Measurements from ENCODE around the gene RFNG. TPM values are rescaled to one million over a fixed set of nuclear protein-coding genes. Genes with fewer than 3 reads are reported as not detected.

The RFNG gene
- total and polyA plus RNA-seq, 2 of the 13 experiments (the other 11 are each of a cell fraction or from before 2014, with no cell fraction given) = 61.4 to 64.0 TPM

GRCh38 chr17:82007495-82008257 lies 43.9 kb downstream of the RFNG start (continued):
- TF ChIP-seq, protein P1, sequence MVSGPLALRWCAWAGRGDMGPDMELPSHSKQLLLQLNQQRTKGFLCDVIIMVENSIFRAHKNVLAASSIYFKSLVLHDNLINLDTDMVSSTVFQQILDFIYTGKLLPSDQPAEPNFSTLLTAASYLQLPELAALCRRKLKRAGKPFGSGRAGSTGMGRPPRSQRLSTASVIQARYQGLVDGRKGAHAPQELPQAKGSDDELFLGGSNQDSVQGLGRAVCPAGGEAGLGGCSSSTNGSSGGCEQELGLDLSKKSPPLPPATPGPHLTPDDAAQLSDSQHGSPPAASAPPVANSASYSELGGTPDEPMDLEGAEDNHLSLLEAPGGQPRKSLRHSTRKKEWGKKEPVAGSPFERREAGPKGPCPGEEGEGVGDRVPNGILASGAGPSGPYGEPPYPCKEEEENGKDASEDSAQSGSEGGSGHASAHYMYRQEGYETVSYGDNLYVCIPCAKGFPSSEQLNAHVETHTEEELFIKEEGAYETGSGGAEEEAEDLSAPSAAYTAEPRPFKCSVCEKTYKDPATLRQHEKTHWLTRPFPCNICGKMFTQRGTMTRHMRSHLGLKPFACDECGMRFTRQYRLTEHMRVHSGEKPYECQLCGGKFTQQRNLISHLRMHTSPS (CRISPR knock-in tag; IDR thresholded peaks at IDR 0.05; ENCODE audit: low read depth) = no peak
- TF ChIP-seq TAF15 (IDR thresholded peaks at IDR 0.05; ENCODE audit: low read depth, low read length, poor library complexity, severe bottlenecking) = peak; percentile 17
- TF ChIP-seq, protein P2, sequence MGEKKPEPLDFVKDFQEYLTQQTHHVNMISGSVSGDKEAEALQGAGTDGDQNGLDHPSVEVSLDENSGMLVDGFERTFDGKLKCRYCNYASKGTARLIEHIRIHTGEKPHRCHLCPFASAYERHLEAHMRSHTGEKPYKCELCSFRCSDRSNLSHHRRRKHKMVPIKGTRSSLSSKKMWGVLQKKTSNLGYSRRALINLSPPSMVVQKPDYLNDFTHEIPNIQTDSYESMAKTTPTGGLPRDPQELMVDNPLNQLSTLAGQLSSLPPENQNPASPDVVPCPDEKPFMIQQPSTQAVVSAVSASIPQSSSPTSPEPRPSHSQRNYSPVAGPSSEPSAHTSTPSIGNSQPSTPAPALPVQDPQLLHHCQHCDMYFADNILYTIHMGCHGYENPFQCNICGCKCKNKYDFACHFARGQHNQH (CRISPR knock-in tag; IDR thresholded peaks at IDR 0.05) = no peak
- no peak for TF ChIP-seq MTF2 (CRISPR knock-in tag; IDR thresholded peaks at IDR 0.05; ENCODE audit: borderline replicate concordance)
- TF ChIP-seq HOXA7 (CRISPR knock-in tag; IDR thresholded peaks at IDR 0.05) = no peak
- TF ChIP-seq ZNF326 (CRISPR knock-in tag; IDR thresholded peaks at IDR 0.05; ENCODE audit: borderline replicate concordance) = peak; percentile 90
- no peak for TF ChIP-seq MXI1 (IDR thresholded peaks at IDR 0.05; ENCODE audit: borderline replicate concordance, low read depth, low read length)
- no peak for TF ChIP-seq ATF7-NPFF (CRISPR knock-in tag; IDR thresholded peaks at IDR 0.05; ENCODE audit: low read depth)
- no peak for TF ChIP-seq ZNF382 (CRISPR knock-in tag; IDR thresholded peaks at IDR 0.05; ENCODE audit: borderline replicate concordance)
- TF ChIP-seq, protein P3, sequence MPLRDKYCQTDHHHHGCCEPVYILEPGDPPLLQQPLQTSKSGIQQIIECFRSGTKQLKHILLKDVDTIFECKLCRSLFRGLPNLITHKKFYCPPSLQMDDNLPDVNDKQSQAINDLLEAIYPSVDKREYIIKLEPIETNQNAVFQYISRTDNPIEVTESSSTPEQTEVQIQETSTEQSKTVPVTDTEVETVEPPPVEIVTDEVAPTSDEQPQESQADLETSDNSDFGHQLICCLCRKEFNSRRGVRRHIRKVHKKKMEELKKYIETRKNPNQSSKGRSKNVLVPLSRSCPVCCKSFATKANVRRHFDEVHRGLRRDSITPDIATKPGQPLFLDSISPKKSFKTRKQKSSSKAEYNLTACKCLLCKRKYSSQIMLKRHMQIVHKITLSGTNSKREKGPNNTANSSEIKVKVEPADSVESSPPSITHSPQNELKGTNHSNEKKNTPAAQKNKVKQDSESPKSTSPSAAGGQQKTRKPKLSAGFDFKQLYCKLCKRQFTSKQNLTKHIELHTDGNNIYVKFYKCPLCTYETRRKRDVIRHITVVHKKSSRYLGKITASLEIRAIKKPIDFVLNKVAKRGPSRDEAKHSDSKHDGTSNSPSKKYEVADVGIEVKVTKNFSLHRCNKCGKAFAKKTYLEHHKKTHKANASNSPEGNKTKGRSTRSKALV (CRISPR knock-in tag; IDR thresholded peaks at IDR 0.05) = no peak
- TF ChIP-seq MLXIP (CRISPR knock-in tag; IDR thresholded peaks at IDR 0.05; ENCODE audit: borderline replicate concordance) = no peak
- TF ChIP-seq, protein P4, sequence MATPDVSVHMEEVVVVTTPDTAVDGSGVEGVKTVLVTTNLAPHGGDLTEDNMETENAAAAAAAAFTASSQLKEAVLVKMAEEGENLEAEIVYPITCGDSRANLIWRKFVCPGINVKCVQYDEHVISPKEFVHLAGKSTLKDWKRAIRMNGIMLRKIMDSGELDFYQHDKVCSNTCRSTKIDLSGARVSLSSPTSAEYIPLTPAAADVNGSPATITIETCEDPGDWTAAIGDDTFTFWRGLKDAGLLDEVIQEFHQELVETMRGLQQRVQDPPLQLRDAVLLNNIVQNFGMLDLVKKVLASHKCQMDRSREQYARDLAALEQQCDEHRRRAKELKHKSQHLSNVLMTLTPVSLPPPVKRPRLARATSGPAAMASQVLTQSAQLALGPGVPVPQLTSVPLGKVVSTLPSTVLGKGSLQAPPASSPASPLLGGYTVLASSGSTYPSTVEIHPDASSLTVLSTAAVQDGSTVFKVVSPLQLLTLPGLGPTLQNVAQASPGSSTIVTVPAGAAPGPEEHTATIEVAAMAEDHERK (CRISPR knock-in tag; IDR thresholded peaks at IDR 0.05; ENCODE audit: low read depth) = no peak
- no peak for TF ChIP-seq SAP130 (CRISPR knock-in tag; IDR thresholded peaks at IDR 0.05; ENCODE audit: low read depth)
- TF ChIP-seq AGO1 (IDR thresholded peaks at IDR 0.05; ENCODE audit: low read depth, low read length, poor library complexity, severe bottlenecking) = no peak
- TF ChIP-seq HMG20A (CRISPR knock-in tag; IDR thresholded peaks at IDR 0.05; ENCODE audit: borderline replicate concordance) = no peak
- TF ChIP-seq SMAD9 (CRISPR knock-in tag; IDR thresholded peaks at IDR 0.05) = no peak
- 0 out of 2 replicates have a peak, but pooled peaks have one; percentile 18 for TF ChIP-seq KDM2A (CRISPR knock-in tag; IDR thresholded peaks at IDR 0.05; ENCODE audit: borderline replicate concordance, low read depth)
- no peak for TF ChIP-seq KAT2B (IDR thresholded peaks at IDR 0.05; ENCODE audit: borderline replicate concordance, low read depth, low read length)
- TF ChIP-seq, protein P5, sequence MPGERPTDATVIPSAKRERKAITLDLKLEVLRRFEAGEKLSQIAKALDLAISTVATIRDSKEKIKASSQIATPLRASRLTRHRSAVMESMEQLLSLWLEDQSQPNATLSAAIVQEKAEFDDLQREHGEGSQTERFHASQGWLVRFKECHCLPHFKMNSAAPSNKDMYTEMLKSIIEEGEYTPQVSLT (CRISPR knock-in tag; IDR thresholded peaks at IDR 0.05; ENCODE audit: borderline replicate concordance, low read depth) = no peak
